ENCODE data around the gene LBHD2.

LBHD2 gene

GRCh38 chr14:103126088-103126872, 42.3 kb downstream of the LBHD2 start:
- Histone ChIP-seq H3K27ac (ENCODE audit: insufficient read depth, low read length, poor library complexity, severe bottlenecking) (no peak overlapping the region), H3K36me3 (ENCODE audit: control insufficient read depth, insufficient read depth, low read length) (no peaks in the 10 kb centered on the region), H3K27me3 (replicated peaks; ENCODE audit: control insufficient read depth, insufficient read depth, low read length, poor library complexity, severe bottlenecking) (peaks cover 23% of the 10 kb centered on the region), H3K4me3 (ENCODE audit: insufficient read depth, low read depth, low read length, poor library complexity, severe bottlenecking) (no peak overlapping the region), H3K4me1 (ENCODE audit: control insufficient read depth, insufficient read depth, low read length, poor library complexity, severe bottlenecking) (peaks cover 17% of the 10 kb centered on the region), H3K9me3 (ENCODE audit: control insufficient read depth, low read length) (no peaks in the 10 kb centered on the region)
- DNase-seq = no peak

- no peaks in the 10 kb centered on the region for H3K36me3 ChIP-seq (ENCODE audit: control insufficient read depth, insufficient read depth, low read length)
- peaks cover 23% of the 10 kb centered on the region for H3K27me3 ChIP-seq (replicated peaks; ENCODE audit: control insufficient read depth, insufficient read depth, low read length, poor library complexity, severe bottlenecking)
- H3K9me3 ChIP-seq (ENCODE audit: control insufficient read depth, low read length) = no peaks in the 10 kb centered on the region
- H3K4me1 ChIP-seq (ENCODE audit: control insufficient read depth, insufficient read depth, low read length, poor library complexity, severe bottlenecking) = peaks cover 17% of the 10 kb centered on the region
- no peak overlapping the region for H3K4me3 ChIP-seq (ENCODE audit: insufficient read depth, low read depth, low read length, poor library complexity, severe bottlenecking)
- no peak for DNase-seq
- no peak overlapping the region for H3K27ac ChIP-seq (ENCODE audit: insufficient read depth, low read length, poor library complexity, severe bottlenecking)
These were observed 42.9 kb downstream of the LBHD2 start for GRCh38 chr14:103126873-103127304.

GRCh38 chr14:103127356-103127755, 43.3 kb downstream of the LBHD2 start:
- Histone ChIP-seq H3K4me3 (ENCODE audit: insufficient read depth, low read depth, low read length, poor library complexity, severe bottlenecking) (no peak overlapping the region), H3K27me3 (replicated peaks; ENCODE audit: control insufficient read depth, insufficient read depth, low read length, poor library complexity, severe bottlenecking) (peaks cover 19% of the 10 kb centered on the region), H3K36me3 (ENCODE audit: control insufficient read depth, insufficient read depth, low read length) (no peaks in the 10 kb centered on the region), H3K4me1 (ENCODE audit: control insufficient read depth, insufficient read depth, low read length, poor library complexity, severe bottlenecking) (peaks cover 15% of the 10 kb centered on the region), H3K27ac (ENCODE audit: insufficient read depth, low read length, poor library complexity, severe bottlenecking) (no peak overlapping the region), H3K9me3 (ENCODE audit: control insufficient read depth, low read length) (no peaks in the 10 kb centered on the region)
- no peak for DNase-seq

GRCh38 chr14:103127861-103128598, 44.0 kb downstream of the LBHD2 start:
- no peak for DNase-seq
- H3K27ac ChIP-seq (ENCODE audit: insufficient read depth, low read length, poor library complexity, severe bottlenecking) = no peak overlapping the region
- H3K36me3 ChIP-seq (ENCODE audit: control insufficient read depth, insufficient read depth, low read length) = no peaks in the 10 kb centered on the region
- H3K4me1 ChIP-seq (ENCODE audit: control insufficient read depth, insufficient read depth, low read length, poor library complexity, severe bottlenecking) = peaks cover 9% of the 10 kb centered on the region
- H3K9me3 ChIP-seq (ENCODE audit: control insufficient read depth, low read length) = no peaks in the 10 kb centered on the region
- peaks cover 12% of the 10 kb centered on the region for H3K27me3 ChIP-seq (replicated peaks; ENCODE audit: control insufficient read depth, insufficient read depth, low read length, poor library complexity, severe bottlenecking)
- no peak overlapping the region for H3K4me3 ChIP-seq (ENCODE audit: insufficient read depth, low read depth, low read length, poor library complexity, severe bottlenecking)

- H3K4me1 ChIP-seq (ENCODE audit: control insufficient read depth, insufficient read depth, low read length, poor library complexity, severe bottlenecking) = peaks cover 3% of the 10 kb centered on the region
- no peak for DNase-seq
- H3K36me3 ChIP-seq (ENCODE audit: control insufficient read depth, insufficient read depth, low read length) = no peaks in the 10 kb centered on the region
- no peaks in the 10 kb centered on the region for H3K9me3 ChIP-seq (ENCODE audit: control insufficient read depth, low read length)
- H3K27ac ChIP-seq (ENCODE audit: insufficient read depth, low read length, poor library complexity, severe bottlenecking) = no peak overlapping the region
- no peak overlapping the region for H3K4me3 ChIP-seq (ENCODE audit: insufficient read depth, low read depth, low read length, poor library complexity, severe bottlenecking)
- peaks cover 7% of the 10 kb centered on the region for H3K27me3 ChIP-seq (replicated peaks; ENCODE audit: control insufficient read depth, insufficient read depth, low read length, poor library complexity, severe bottlenecking)
These were observed 44.8 kb downstream of the LBHD2 start for GRCh38 chr14:103128631-103129300.

GRCh38 chr14:103129301-103130016, 45.4 kb downstream of the LBHD2 start:
- H3K27me3 ChIP-seq (replicated peaks; ENCODE audit: control insufficient read depth, insufficient read depth, low read length, poor library complexity, severe bottlenecking) = peaks cover under 1% of the 10 kb centered on the region
- H3K9me3 ChIP-seq (ENCODE audit: control insufficient read depth, low read length) = no peaks in the 10 kb centered on the region
- no peak overlapping the region for H3K27ac ChIP-seq (ENCODE audit: insufficient read depth, low read length, poor library complexity, severe bottlenecking)
- H3K4me3 ChIP-seq (ENCODE audit: insufficient read depth, low read depth, low read length, poor library complexity, severe bottlenecking) = no peak overlapping the region
- H3K36me3 ChIP-seq (ENCODE audit: control insufficient read depth, insufficient read depth, low read length) = no peaks in the 10 kb centered on the region
- H3K4me1 ChIP-seq (ENCODE audit: control insufficient read depth, insufficient read depth, low read length, poor library complexity, severe bottlenecking) = no peaks in the 10 kb centered on the region
- DNase-seq = no peak

- H3K9me3 ChIP-seq (ENCODE audit: control insufficient read depth, low read length) = no peaks in the 10 kb centered on the region
- H3K27ac ChIP-seq (ENCODE audit: insufficient read depth, low read length, poor library complexity, severe bottlenecking) = no peak overlapping the region
- no peaks in the 10 kb centered on the region for H3K36me3 ChIP-seq (ENCODE audit: control insufficient read depth, insufficient read depth, low read length)
- DNase-seq = no peak
- no peaks in the 10 kb centered on the region for H3K27me3 ChIP-seq (replicated peaks; ENCODE audit: control insufficient read depth, insufficient read depth, low read length, poor library complexity, severe bottlenecking)
- H3K4me3 ChIP-seq (ENCODE audit: insufficient read depth, low read depth, low read length, poor library complexity, severe bottlenecking) = no peak overlapping the region
- no peaks in the 10 kb centered on the region for H3K4me1 ChIP-seq (ENCODE audit: control insufficient read depth, insufficient read depth, low read length, poor library complexity, severe bottlenecking)
These were observed 46.2 kb downstream of the LBHD2 start for GRCh38 chr14:103130017-103130764.

- H3K4me1 ChIP-seq (ENCODE audit: control insufficient read depth, insufficient read depth, low read length, poor library complexity, severe bottlenecking) = no peaks in the 10 kb centered on the region
- no peak overlapping the region for H3K4me3 ChIP-seq (ENCODE audit: insufficient read depth, low read depth, low read length, poor library complexity, severe bottlenecking)
- no peak for DNase-seq
- H3K27me3 ChIP-seq (replicated peaks; ENCODE audit: control insufficient read depth, insufficient read depth, low read length, poor library complexity, severe bottlenecking) = no peaks in the 10 kb centered on the region
- H3K27ac ChIP-seq (ENCODE audit: insufficient read depth, low read length, poor library complexity, severe bottlenecking) = no peak overlapping the region
- no peaks in the 10 kb centered on the region for H3K36me3 ChIP-seq (ENCODE audit: control insufficient read depth, insufficient read depth, low read length)
- H3K9me3 ChIP-seq (ENCODE audit: control insufficient read depth, low read length) = no peaks in the 10 kb centered on the region
These were observed 47.0 kb downstream of the LBHD2 start for GRCh38 chr14:103130965-103131364.

GRCh38 chr14:103131580-103131979, 47.6 kb downstream of the LBHD2 start:
- no peak for DNase-seq
- Histone ChIP-seq H3K36me3 (ENCODE audit: control insufficient read depth, insufficient read depth, low read length) (no peaks in the 10 kb centered on the region), H3K4me1 (ENCODE audit: control insufficient read depth, insufficient read depth, low read length, poor library complexity, severe bottlenecking) (no peaks in the 10 kb centered on the region), H3K27ac (ENCODE audit: insufficient read depth, low read length, poor library complexity, severe bottlenecking) (no peak overlapping the region), H3K4me3 (ENCODE audit: insufficient read depth, low read depth, low read length, poor library complexity, severe bottlenecking) (no peak overlapping the region), H3K9me3 (ENCODE audit: control insufficient read depth, low read length) (no peaks in the 10 kb centered on the region), H3K27me3 (replicated peaks; ENCODE audit: control insufficient read depth, insufficient read depth, low read length, poor library complexity, severe bottlenecking) (no peaks in the 10 kb centered on the region)
